Neural progenitor cell (in vitro differentiated cells): Measurements from ENCODE around the gene ARID3A. TPM values are rescaled to one million over a fixed set of nuclear protein-coding genes. Genes with fewer than 3 reads are reported as not detected.

Experiments used
- DNase-seq: peaks from one replicate; pipeline ENCODE4 v3.0.0-alpha.2; 2016; ENCODE audit warnings: low spot score
- H2AFZ ChIP-seq: fragments of 200-600 bp; sonication (generic); replicated peaks from 2 replicates; pipeline ENCODE4 v1.6.1; 2016; ENCODE audit warnings: antibody characterized with exemption
- H3F3A ChIP-seq: fragments of 200-600 bp; sonication (generic); 2 replicates; pipeline ENCODE4 v1.6.1; 2016; ENCODE audit warnings: antibody characterized with exemption, low read depth
- H3K27ac ChIP-seq: fragments of 200-600 bp; sonication (generic); 2 replicates; pipeline ENCODE4 v1.5.1; 2016; ENCODE audit warnings: mild to moderate bottlenecking
- H3K27me3 ChIP-seq: fragments of 200-600 bp; sonication (generic); 2 replicates; pipeline ENCODE4 v1.6.1; 2016; ENCODE audit warnings: mild to moderate bottlenecking, moderate library complexity
- H3K36me3 ChIP-seq: fragments of 200-600 bp; sonication (generic); 2 replicates; pipeline ENCODE4 v1.5.1; 2016
- H3K4me1 ChIP-seq: fragments of 200-600 bp; sonication (generic); 2 replicates; pipeline ENCODE4 v1.6.1; 2016; ENCODE audit warnings: mixed run types
- H3K4me2 ChIP-seq: fragments of 200-600 bp; sonication (generic); 2 replicates; pipeline ENCODE4 v1.6.1; 2016
- H3K4me3 ChIP-seq: fragments of 200-600 bp; sonication (generic); 2 replicates; pipeline ENCODE4 v1.5.1; 2016
- H3K79me2 ChIP-seq: fragments of 200-600 bp; sonication (generic); 2 replicates; pipeline ENCODE4 v1.6.1; 2016; ENCODE audit warnings: low read depth
- H3K9ac ChIP-seq: fragments of 200-600 bp; sonication (generic); 2 replicates; pipeline ENCODE4 v1.6.1; 2016
- H3K9me3 ChIP-seq: fragments of 200-600 bp; sonication (generic); 2 replicates; pipeline ENCODE4 v1.5.1; 2016; ENCODE audit warnings: low read depth
- H4K20me1 ChIP-seq: fragments of 200-600 bp; sonication (generic); 2 replicates; pipeline ENCODE4 v1.6.1; 2016; ENCODE audit warnings: low read depth
- H3K27ac Mint-ChIP-seq: 3 replicates; pipeline ENCODE4 v1.8.0; 2021; ENCODE audit warnings: mixed read lengths
- H3K27me3 Mint-ChIP-seq: 2 replicates; pipeline ENCODE4 v1.8.0; 2022; ENCODE audit warnings: low read depth, mild to moderate bottlenecking, inconsistent platforms, moderate library complexity, mixed read lengths; ENCODE audit not compliant: insufficient read depth
- H3K36me3 Mint-ChIP-seq: 3 replicates; pipeline ENCODE4 v1.8.0; 2021; ENCODE audit warnings: mixed read lengths
- H3K4me1 Mint-ChIP-seq: 3 replicates; pipeline ENCODE4 v1.8.0; 2021; ENCODE audit warnings: mixed read lengths
- H3K4me3 Mint-ChIP-seq: 3 replicates; pipeline ENCODE4 v1.8.0; 2021; ENCODE audit warnings: mild to moderate bottlenecking, moderate library complexity, mixed read lengths
- H3K9me3 Mint-ChIP-seq: 3 replicates; pipeline ENCODE4 v1.8.0; 2020; ENCODE audit warnings: mixed read lengths
- EZH2 ChIP-seq: fragments of 200-600 bp; sonication (generic); IDR thresholded peaks from 2 replicates; pipeline ENCODE4 v1.6.1; 2017; ENCODE audit warnings: antibody characterized with exemption, mild to moderate bottlenecking, moderate library complexity
- EZH2phosphoT487 ChIP-seq: fragments of 200-600 bp; sonication (generic); IDR thresholded peaks from 2 replicates; pipeline ENCODE4 v1.6.1; 2017; ENCODE audit warnings: antibody characterized with exemption
- total RNA-seq: library from RNA; depleted of rRNA; stranded (reverse); fragments of >200 nt; gene quantifications from 2 replicates; pipeline ENCODE4 v1.2.3, GENCODE V29; 2015; ENCODE audit warnings: low replicate concordance
- TF ChIP-seq, protein P1 (sequence below): fragments of 200-600 bp; sonication (generic); IDR thresholded peaks from 2 replicates; pipeline ENCODE4 v1.5.1; 2017; ENCODE audit warnings: antibody characterized with exemption, mild to moderate bottlenecking

ARID3A gene
- total RNA-seq, 1 donor from 2014 or later = 25.5 TPM

DNA sequence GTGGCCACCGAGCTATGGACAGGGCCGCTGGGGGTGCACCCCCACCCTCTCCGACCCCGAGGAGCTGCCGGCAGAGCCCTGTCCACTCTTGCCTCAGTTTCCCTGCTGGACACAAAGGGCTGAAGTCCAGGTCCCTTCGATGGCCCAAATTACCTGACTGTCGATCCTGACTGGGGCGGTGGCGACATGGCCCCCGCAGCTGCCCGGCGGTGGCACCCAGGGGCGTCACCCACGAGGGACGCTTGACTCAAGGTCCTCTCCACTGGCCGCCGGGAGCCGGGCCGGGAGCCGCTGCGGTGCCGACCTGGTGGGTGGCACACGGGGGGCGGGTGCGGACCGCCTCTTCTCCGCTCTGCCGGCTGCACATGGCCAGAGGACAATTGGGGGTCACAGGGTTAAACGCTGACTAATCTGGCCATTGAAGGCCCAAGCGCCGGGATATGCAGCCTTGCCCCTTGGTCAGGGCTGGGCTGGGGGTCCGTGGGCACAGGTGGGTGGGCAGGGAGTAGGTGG lies 16.4 kb downstream of the ARID3A start:
- peaks cover 91% of the 10 kb centered on the region for H4K20me1 ChIP-seq
- H3K4me3 Mint-ChIP-seq = no peak overlapping the region

DNA sequence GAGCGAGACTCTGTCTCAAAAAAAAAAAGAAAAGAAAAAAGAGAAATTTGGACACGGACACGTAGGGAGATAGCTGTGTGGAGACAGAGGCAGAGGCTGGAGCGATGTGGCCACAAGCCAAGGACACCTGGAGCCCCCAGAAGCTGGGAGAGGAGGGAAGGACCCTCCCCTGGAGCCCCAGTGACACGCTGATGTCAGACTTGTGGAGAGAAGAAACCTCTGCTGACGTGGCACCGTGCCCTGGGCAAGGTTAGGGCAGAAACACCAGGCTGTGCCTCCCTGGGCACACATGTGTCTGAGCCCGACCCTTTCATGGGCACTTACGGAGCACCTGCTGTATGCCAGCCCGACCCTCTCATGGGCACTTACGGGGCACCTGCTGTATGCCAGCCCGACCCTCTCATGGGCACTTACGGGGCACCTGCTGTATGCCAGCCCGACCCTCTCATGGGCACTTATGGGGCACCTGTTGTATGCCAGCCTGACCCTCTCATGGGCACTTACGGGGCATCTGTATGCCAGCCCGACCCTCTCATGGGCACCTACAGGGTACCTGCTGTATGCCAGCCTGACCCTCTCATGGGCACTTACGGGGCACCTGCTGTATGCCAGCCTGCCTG lies 17.8 kb downstream of the ARID3A start:
- no peak overlapping the region for H3K4me3 Mint-ChIP-seq
- H4K20me1 ChIP-seq = peaks cover 93% of the 10 kb centered on the region

More for the DNA sequence above, 16.4 kb downstream of the ARID3A start:
- Histone ChIP-seq H3K4me2 (no peak overlapping the region), H2AFZ (no peak overlapping the region), H3K36me3 (no peaks in the 10 kb centered on the region), H3K9ac (no peak overlapping the region), H3F3A (no peaks in the 10 kb centered on the region), H3K27ac (no peak overlapping the region), H3K27me3 (no peaks in the 10 kb centered on the region), H3K9me3 (no peaks in the 10 kb centered on the region), H3K4me1 (no peaks in the 10 kb centered on the region), H3K4me3 (no peak overlapping the region), H3K79me2 (peaks cover 95% of the 10 kb centered on the region)
- peaks cover 8% of the 10 kb centered on the region for H3K27me3 Mint-ChIP-seq
- peaks cover 24% of the 10 kb centered on the region for H3K36me3 Mint-ChIP-seq
- peaks cover 14% of the 10 kb centered on the region for H3K4me1 Mint-ChIP-seq
- H3K9me3 Mint-ChIP-seq = no peaks in the 10 kb centered on the region
- TF ChIP-seq EZH2phosphoT487 = no peak
- no peak for TF ChIP-seq EZH2
- TF ChIP-seq, protein P1, sequence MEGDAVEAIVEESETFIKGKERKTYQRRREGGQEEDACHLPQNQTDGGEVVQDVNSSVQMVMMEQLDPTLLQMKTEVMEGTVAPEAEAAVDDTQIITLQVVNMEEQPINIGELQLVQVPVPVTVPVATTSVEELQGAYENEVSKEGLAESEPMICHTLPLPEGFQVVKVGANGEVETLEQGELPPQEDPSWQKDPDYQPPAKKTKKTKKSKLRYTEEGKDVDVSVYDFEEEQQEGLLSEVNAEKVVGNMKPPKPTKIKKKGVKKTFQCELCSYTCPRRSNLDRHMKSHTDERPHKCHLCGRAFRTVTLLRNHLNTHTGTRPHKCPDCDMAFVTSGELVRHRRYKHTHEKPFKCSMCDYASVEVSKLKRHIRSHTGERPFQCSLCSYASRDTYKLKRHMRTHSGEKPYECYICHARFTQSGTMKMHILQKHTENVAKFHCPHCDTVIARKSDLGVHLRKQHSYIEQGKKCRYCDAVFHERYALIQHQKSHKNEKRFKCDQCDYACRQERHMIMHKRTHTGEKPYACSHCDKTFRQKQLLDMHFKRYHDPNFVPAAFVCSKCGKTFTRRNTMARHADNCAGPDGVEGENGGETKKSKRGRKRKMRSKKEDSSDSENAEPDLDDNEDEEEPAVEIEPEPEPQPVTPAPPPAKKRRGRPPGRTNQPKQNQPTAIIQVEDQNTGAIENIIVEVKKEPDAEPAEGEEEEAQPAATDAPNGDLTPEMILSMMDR = no peak
- no peak overlapping the region for H3K27ac Mint-ChIP-seq
- no peak for DNase-seq

DNA sequence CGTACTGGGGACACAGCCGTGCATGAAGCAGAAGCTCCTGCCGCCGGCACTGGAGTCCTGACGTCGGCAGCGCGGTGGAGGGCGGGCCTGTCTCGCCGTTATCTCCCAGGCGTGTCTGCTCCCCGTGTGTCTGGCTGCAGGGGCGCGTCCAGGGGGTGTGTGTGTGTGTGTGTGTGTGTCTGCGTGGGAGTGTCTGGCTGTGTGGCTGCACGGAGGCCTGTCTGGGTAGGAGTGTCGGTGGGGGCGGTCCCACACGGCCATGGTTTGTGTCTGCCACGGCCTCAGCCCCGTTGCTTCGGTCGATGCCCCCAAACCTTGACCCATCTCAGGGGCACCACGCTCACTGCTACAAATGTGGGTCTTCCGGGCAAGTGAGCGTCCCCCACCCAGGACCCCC lies 18.3 kb downstream of the ARID3A start:
- TF ChIP-seq, protein P1 = no peak
- no peak for TF ChIP-seq EZH2
- TF ChIP-seq EZH2phosphoT487 = no peak
- Mint-ChIP-seq H3K27ac (no peak overlapping the region), H3K9me3 (no peaks in the 10 kb centered on the region), H3K36me3 (peaks cover 19% of the 10 kb centered on the region), H3K4me1 (peaks cover 10% of the 10 kb centered on the region), H3K4me3 (no peak overlapping the region), H3K27me3 (peaks cover 8% of the 10 kb centered on the region)
- DNase-seq = no peak
- Histone ChIP-seq H3K27ac (no peak overlapping the region), H3K4me1 (no peaks in the 10 kb centered on the region), H3K79me2 (peaks cover 95% of the 10 kb centered on the region), H3K36me3 (no peaks in the 10 kb centered on the region), H3F3A (no peaks in the 10 kb centered on the region), H3K9ac (no peak overlapping the region), H4K20me1 (peaks cover 95% of the 10 kb centered on the region), H2AFZ (no peak overlapping the region), H3K4me3 (no peak overlapping the region), H3K9me3 (no peaks in the 10 kb centered on the region), H3K4me2 (no peak overlapping the region), H3K27me3 (no peaks in the 10 kb centered on the region)

More for the DNA sequence above, 17.8 kb downstream of the ARID3A start:
- no peak for DNase-seq
- peaks cover 10% of the 10 kb centered on the region for H3K4me1 Mint-ChIP-seq
- H3K27me3 ChIP-seq = no peaks in the 10 kb centered on the region
- H3K27ac Mint-ChIP-seq = no peak overlapping the region
- H3K9me3 Mint-ChIP-seq = no peaks in the 10 kb centered on the region
- no peak overlapping the region for H3K27ac ChIP-seq
- no peaks in the 10 kb centered on the region for H3K4me1 ChIP-seq
- no peaks in the 10 kb centered on the region for H3K36me3 ChIP-seq
- H2AFZ ChIP-seq = no peak overlapping the region
- peaks cover 19% of the 10 kb centered on the region for H3K36me3 Mint-ChIP-seq
- no peaks in the 10 kb centered on the region for H3F3A ChIP-seq
- no peak overlapping the region for H3K4me3 ChIP-seq
- no peak overlapping the region for H3K4me2 ChIP-seq
- peaks cover 96% of the 10 kb centered on the region for H3K79me2 ChIP-seq
- H3K9me3 ChIP-seq = no peaks in the 10 kb centered on the region
- TF ChIP-seq, protein P1 = no peak
- TF ChIP-seq EZH2phosphoT487 = no peak
- TF ChIP-seq EZH2 = no peak
- no peak overlapping the region for H3K9ac ChIP-seq
- peaks cover 8% of the 10 kb centered on the region for H3K27me3 Mint-ChIP-seq
